GM19328 (cell line): ENCODE data around the gene ARHGAP26.
"Not testable (repeated sequence)": the region's sequence is repeated elsewhere in the genome, so short reads cannot be mapped to it uniquely, and the experiment has no call there.

Experiments used
- ATAC-seq: cut with Tn5 transposase; IDR thresholded peaks from one replicate; pipeline ENCODE4 v1.9.1; 2021; ENCODE audit warnings: mild to moderate bottlenecking, moderate library complexity; ENCODE audit not compliant: unreplicated experiment

The ARHGAP26 gene

DNA sequence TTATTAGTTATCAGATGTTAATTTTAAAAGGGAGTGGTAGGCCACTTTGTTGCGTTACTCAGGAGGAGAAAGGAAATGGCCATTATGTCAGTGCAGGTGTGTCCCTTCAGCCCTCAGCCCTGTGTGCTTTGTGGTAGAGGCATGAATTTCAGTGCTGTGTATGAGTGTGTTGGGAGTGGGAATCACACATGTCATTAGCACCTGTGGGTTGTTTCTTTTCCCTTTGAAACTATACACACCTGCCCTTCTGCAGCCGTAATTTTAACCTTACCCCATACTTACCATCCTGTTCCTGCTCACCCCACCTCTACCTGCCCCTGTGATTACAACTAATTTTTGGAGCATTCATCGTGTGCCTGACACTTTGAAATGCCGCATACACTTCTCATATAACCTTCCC lies 156.4 kb downstream of the ARHGAP26 start:
- ATAC-seq, result no peak

DNA sequence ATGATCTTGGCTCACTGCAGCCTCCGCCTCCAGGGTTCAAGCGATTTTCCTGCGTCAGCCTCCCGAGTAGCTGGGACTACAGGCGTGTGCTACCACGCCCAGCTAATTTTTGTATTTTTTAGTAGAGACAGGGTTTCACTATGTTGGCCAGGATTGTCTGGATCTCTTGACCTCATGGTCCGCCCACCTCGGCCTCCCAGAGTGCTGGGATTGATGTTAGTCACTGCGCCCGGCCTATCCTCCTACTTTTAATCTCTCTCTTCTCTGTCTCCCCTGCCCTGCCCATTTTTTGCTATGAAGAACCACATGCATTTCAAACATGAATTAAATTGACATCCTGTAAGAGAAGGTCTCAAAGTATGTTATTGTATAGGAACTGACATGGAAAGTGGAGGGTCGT lies 158.8 kb downstream of the ARHGAP26 start:
- ATAC-seq, result not testable (repeated sequence)

DNA sequence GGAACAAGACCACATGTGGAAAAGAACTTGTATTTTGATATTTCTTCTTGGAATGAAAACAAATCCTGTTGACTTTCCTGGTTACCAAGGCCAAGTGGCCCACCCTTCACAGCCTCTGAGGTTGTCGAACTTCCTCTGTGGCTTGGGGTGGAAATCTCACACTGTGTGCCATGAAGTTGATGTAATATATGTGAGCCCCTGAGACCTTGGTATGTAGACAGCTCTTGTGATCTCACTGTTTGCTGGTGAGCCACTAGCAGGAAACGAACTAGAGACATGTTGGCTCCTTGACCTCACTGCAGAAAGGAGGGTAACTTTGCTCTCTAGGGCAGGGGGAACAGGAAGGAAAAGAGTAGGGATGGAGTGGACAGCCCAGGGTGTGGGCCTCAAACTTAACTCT lies 159.4 kb downstream of the ARHGAP26 start:
- ATAC-seq, result no peak

DNA sequence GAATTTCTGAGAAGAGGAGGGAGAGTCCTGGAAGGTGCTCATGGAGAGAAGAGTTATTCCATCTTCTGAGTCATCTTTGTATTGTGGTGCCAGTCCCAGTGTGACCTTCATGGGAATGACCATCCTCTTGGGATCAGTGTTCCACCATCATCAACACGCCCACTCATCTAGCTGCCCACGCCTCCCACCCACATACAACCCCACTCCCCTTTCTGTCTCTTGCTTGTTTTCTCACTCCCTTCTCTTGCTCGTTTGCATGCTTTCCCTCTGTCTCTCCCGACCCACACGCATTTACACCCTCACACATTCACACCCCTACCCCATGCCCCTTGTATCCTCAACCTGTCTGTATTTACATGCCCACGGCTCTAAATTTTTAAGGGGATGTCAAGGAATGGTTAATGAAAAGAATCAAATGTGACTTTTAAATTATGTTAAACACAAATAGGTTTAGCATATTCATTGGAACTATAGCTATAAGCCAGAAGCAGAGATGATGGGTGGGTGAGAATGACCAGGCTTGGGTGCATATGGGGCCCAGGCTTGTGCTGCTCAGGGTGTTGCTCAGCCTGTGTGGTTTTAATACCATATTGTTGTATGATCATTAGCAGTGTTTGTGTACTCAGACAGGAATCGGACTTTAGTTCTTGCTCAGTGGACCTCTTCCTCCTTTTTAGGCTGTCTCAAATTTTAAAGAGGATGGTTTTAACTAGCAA lies 160.4 kb downstream of the ARHGAP26 start:
- ATAC-seq, result no peak

DNA sequence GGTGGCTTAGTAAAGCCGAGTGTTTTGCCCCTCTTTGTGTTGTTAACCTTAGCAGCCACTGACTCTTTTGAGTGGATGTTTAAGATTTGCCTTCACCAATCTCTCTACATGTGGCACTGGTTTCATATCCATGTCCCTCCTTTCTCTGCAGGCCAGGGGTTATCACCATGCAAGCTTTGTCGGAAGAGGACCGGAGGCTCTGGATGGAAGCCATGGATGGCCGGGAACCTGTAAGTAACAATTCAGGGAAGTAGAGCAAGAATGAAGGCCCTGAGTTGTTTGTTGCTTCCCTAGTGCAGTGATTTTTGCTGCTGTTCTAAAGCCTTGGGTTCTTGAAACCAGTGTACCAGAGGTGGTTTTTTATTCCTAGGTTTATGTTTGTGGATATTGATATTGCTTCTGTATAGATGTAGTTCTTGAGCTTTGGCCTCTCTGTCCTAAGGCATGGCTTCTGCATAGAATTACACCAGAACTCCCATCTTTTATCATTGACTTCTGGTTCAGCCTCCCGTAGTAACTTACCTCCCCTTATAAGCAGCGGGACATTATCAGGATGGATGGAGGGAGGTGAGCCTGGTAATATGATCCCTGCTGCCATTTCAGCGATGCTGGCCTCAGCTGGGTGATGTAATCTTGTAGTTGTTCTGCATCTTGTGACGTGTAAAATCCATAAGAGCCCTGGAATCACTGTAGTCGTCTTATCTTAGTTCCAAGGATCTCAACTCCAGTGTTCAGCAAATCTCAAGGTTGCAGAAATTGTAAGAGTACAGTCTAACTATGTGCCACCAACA lies 161.9 kb downstream of the ARHGAP26 start:
- no peak for ATAC-seq

DNA sequence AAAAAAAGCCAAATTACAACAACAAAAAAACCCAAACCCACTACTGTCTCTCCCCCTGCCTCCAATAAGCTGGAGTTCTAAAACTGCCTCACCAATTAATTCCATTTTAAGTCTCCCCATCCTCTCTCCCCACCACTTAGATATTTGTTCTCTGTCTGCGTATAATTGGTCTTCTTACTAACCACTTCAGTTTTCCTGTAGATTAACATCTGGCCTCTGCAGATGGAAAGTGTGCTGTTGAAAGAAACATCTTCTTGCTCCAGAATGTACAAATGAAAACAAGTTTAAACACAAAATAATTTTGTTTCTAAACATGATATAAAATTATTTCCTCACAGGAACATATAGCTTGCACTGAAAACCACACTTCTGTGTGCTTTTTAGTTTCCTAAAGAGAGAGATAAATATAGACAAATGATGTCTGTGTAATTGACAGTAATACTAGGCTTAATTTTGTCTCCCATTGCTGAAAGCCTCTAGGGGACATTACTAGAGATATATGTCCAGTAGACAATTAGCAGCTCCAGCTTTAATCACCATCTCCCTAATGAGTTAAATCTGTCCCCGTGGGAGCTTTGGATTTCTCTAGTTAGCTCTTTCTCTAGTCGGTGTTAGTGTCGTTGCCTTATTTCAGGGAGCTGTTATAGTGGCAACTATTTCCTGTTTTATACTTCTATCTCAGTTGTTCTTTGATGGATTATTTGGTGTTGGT lies 164.0 kb downstream of the ARHGAP26 start:
- ATAC-seq, result no peak

DNA sequence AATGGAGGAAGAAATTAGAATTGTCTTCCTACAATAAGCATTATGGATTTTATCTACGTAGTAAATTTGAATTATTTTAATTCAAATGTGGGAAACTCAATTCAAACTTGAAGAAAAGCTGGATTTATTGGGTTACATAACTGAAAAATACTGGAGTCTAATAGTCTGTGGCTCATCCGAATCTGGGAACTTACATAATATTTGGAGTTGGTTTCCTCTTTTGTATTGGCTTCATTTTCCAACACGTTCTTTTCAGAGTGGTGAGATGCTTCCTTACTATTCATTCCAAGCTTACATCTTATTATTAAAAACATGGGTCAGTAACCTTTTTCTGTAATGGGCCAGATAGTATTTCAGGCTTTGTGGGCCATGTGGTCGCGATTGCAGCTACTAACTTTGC lies 164.8 kb downstream of the ARHGAP26 start:
- ATAC-seq, result no peak

DNA sequence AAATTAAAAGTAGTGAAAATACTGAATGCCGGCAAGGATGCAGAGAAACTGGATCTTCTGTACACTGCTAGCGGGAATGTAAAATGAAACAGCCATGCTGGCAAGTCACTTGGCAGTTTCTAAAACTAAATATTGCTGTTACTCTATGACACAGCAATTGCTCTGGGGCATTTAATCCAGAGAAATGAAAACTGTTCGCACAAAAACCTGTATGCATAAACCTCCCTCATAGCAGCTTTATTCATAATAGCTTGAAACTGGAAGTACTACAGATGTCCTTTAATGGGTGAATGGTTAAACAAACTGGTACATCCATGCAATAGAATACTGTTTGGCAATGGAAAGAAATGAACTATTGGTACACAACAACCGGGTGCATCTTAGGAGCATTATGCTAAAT lies 167.2 kb downstream of the ARHGAP26 start:
- no peak for ATAC-seq

DNA sequence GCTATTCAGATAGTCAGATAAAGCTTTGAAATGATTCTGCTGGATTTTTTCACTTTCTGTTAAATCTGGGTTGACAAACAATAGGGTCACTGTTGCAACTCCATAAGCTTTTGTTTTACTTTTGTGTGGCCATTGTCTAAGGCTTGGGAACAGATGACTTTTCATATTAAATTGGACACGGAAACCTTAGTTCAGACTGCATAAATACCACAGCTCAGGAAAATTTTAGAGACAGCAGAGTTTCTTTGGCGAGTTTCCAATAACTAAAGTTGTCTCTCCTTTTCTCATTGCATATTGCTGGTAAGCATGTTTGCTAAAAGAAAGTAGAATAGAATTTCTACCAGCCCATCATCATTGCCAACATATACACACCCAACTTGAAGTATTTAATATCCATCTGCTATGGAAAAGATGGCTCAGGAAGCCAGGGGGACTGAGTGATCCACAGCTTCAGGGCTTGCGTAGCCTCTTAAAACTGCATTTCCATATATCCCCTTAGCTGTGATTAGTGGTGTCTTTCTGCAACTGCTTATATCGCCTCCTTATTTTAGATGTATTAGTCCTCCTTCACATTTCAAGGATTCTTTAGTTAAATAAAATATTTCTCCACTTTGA lies 168.2 kb downstream of the ARHGAP26 start:
- ATAC-seq, result no peak

DNA sequence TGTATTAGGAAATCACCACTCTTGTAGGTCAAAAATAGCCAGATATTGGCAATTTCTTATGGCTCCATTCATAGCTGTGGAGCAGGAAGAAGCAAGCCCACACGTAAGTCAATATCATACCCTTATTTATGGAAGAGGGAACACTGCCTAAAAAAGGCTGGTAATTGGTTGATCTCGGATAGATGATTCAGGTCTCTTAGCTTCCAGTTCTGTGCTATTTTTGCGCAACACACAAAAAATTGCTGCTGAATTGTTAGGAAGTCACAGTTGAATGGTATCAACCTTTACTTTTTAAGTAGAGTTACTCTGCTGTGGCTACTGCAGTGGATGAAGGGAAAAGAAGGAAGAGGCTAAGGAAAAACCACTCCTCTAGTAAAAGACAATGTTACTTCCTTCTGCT lies 168.8 kb downstream of the ARHGAP26 start:
- ATAC-seq, result no peak

DNA sequence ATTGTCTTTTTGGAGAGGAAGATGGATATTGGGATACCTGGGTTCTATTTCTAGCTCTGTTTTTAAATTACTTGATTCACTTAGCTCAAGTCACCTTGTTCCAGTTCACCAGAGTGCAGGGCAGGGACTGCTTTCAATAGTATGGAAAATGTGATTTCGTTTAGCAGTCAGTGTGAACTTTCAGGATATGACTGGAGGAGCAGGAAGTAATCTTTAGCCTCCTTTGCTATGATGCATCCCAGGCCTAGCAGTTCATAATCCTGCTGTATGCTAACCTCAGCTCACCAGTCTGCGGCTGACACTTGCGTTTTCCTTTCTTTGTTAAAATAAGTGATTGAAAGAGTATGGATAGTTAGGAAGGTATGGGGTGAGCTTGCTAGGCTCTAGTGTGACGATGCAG lies 169.7 kb downstream of the ARHGAP26 start:
- no peak for ATAC-seq

DNA sequence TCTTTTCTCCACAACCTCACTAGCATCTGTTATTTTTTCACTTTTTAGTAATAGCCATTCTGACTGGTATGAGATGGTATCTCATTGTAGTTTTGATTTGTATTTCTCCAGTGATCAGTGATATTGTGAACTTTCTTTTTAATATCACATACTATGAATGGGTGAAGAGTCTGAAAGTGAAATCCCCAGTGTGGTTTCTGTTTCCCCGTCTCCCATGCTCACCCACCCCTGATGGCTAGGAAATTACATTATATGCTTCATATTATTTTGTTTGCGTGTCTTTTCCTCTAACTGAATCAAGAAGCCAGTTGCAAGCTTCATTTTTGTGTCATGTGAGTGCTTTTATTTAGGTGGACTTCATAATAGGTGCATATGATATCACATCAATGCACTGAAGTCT lies 171.1 kb downstream of the ARHGAP26 start:
- no peak for ATAC-seq

DNA sequence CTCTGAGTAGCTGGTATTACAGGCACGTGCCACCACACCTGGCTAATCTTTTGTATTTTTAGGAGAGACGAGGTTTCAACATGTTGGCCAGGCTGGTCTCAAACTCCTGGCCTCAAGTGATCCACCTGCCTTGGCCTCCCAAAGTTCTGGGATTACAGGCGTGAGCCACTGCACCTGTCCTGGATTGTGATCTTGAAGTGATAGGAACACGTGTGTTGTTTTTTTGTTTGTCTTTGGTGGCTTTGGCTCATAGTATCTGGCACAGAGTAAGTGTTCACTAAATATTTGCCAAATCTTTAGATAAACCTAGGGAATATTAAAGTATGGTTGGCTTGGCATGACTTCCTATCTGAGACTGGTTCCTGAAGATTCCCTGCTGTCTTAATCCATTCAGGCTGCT lies 172.7 kb downstream of the ARHGAP26 start:
- ATAC-seq, result no peak

DNA sequence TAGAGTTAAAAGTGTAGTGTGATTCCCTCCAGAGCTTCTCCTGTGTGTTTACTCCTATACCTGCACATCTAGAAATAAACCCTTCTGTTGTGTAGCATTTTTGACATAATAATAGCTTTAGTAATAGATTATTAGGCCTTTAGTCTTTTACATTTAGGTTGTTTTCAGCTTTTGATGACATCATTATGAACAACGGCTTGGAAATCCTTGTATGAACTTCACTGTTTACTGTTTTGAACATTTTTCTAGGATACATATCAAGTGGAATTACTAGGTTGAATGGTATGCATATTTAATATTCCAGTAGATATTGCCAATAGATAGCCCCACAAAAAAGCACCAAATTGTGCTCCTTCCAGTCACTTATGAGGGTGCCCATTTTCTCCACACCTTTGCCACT lies 174.0 kb downstream of the ARHGAP26 start:
- ATAC-seq, result no peak

DNA sequence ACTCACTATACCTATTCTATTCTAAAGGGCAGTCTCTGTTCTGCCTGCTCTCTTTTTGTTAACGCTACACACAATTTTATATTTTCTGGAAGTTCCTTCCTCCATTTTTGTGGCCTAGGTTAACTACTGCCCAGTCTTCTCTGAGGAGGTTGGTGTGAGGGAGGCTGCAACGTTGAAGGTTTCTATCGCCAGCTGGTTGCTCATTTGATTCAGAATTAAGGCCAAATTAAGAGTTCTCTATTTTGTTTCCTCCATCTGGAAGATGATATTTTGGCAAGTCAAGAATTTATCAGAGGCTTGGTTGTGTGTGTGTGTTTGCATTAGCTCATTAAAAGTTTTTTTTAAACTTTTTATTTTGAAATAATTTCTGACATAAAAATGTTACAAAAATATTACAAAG lies 175.1 kb downstream of the ARHGAP26 start:
- no peak for ATAC-seq

DNA sequence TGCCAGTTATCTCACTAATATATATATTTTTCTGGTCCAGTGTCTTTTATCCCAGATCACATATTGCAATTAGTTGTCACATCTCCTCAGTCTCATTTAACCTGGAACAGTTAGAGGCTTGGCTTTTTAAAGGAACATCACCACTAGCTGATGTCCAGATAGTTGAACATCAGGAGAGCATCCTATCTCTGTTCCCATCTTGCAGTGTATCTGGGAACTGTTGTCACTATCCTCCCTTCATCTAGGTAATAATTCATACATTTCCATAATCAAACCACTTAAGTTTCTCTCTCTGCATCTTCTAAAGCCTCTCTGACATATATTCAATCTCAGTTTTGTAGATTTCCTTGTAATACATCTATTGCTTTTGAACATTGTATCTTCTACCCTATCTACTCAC lies 175.7 kb downstream of the ARHGAP26 start:
- ATAC-seq, result no peak

DNA sequence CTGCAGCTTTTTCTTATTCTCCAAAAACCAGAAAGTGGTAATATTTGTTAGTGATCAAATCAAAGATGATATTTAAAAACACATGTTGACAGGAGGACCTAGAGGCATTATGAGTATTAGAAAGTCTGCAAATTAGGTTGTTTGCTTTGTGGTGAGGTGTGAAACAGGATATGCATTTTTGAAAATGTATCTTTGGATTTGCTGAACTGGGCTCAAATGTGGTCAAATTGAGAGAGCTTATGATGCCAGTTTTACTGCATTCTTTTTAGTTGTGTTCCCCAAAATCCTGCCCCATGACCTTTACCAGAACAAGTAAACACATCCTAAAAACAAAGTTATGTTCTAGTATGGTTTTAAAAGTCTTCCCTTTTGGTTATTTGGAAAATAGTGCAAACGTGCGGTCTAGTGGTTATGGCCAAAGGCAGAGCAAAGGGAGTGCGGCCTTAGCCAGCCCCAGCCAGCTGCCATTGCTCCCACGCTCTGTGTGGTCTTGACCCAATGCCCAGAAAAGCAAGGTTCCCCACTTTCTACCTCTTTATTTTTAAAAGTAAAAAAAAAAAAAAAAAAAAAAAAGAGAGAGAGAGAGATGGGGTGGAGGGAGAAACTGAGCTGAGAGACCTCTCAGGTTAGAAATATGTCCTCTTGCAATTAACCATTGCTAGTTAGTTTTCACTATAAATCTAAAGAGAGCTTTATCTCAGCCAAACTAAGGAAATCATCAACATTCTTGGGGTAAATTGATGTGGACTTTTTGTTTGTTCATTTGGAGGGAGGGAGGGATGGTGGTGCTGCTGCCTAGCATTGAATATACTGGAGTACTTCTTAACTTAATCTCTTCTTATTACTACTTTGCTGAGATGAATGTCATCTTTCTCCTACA lies 176.6 kb downstream of the ARHGAP26 start:
- ATAC-seq, result no peak

DNA sequence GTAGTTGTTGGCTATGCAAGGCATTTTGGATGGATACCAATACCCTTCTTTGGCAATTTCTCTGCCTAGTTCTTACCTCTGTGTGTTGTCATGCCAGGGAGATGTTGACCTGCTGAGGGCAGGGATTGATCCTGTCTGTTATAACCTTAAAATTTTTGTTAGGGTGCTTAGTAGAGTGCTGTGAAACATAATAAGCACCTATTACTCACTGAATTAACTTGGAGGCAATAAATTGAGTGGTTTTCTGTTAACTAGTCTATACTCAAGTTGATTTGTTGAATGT lies 177.2 kb downstream of the ARHGAP26 start:
- no peak for ATAC-seq

DNA sequence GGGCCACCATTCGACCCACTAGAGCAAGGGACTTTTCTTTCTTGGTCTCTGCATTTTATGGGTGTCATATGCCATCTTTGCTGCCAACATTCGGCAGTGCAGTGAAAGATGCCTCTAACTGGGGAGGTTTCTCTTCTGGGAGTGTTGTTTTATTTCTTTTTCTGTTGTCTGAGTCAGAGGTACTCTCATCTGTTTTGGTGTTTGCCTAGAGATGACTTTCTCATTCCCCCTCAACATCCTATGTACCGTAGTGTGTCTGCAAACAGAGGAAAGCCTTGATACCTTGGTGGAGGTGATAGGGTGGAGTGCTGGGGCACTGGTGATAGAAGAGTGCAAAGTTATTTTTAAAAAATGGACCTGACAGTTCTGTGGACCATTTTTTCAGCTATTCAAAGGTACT lies 182.1 kb downstream of the ARHGAP26 start:
- ATAC-seq, result no peak

DNA sequence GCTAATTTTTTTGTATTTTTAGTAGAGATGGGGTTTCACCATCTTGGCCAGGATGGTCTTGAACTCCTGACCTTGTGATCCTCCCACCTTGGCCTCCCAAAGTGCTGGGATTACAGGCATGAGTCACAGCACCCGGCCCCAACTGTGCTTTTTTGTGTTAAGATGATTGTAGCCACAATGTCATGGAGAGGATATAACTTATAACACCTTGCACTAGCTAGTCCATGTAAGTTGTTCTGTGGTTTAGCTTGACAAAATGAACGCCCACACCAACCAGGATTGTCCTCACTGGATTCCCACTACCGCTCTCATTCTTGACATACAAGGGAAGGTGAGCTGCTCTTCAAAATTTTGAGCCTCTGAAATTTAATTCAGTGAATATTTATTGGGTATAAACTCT lies 182.7 kb downstream of the ARHGAP26 start:
- ATAC-seq, result not testable (repeated sequence)

DNA sequence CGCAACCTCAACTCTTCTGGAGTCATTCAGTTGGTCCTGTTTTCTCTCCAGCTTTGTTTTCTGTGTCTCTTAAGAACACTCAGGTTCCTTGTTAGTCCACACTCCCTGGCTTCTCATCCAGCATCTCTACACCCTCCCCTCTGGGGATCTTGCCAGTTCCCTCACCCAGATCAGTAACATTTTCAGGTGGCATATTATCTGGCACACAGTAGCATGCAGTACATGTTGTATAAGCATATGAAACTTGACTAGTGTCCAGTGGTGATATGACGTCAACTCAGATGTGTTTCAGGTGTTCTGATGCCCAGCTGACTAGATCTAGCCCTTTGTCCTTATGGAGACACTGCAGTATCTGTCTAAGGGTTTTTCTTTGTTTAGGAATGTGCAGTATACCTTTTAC lies 184.3 kb downstream of the ARHGAP26 start:
- no peak for ATAC-seq
